HG03439 (cell line): ENCODE results near the gene RSPO4.

Experiments
- ATAC-seq: cut with Tn5 transposase; IDR thresholded peaks from one replicate; pipeline ENCODE4 v1.9.1; 2021; ENCODE audit warnings: mild to moderate bottlenecking, moderate library complexity; ENCODE audit not compliant: unreplicated experiment

Gene RSPO4

DNA sequence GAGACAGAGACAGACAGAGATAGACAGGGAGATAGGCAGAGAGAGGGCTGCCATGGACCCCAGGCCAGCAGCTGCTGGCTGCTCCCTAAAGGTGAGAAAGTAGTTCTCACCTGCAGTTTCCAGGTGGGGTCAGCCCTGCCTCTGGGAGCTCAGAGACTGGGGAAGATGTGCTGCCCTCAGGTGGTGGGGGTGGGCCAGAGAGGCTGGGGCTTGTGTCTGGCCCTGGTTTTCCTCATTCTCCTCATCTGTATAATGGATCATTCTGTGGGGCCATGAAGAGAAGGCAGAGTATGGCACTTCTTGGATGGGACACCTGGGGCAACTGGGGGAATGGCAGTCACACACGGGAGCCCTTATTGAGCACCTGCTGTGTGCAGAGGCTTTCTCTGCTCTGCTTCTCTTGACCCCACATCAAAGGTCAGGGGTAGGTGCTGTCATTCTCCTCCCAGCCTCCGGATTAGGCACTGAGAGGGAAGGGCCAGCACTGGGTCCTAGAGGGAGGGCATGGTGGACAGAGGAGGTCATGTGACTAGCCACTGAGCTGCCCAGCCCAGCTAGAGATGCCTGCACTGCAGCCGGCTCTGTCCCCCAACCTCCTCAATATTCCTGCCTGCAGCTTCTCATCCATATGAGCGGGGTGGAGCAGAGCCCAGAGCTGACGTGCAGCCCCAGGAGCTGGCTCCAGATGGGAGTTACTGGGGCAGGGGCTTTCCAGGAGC, 90.1 kb downstream of the RSPO4 start:
- no peak for ATAC-seq

DNA sequence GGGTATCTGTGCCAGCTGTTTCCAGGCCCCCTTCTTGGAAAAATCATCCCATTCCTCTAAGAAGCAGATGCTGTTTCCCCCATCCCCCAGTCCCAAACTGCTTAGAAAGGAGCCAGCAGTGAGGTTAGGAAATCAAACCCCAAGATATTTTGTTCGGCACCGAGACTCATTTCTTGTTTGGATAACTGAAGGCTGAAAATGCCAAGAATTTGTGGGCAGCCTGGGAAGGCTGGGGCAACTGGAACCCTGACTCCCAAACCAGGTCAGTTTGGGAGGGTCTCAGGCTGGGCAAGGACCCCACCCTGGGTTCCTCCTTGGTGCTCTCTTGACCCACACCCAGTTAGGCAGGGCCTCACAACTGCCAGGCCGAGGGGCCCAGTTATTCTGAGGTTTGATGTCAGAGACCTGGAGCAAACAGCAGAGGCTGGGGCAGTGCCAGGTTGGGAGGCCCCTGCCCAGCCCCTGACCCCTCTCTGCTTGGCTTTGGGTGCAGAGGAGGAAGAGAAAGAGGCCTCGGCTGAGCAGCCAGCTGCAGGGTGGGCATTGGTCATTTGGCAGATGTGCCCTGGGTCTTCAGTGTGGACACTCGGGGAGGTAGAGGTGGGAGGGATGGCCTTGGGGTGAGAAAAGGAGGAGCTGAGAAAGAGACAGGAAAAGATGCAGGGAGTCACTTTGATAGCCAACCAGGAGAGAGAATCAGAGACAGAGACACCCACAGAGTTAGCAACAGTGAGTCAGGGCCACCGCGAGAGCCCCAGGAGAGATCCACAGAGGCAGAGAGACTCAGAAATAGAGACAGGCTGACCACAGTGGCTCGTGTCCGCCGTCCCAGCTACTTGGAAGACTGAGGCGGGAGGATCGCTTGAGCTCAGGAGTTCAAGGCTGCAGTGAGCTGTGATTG, 91.0 kb downstream of the RSPO4 start:
- no peak for ATAC-seq

DNA sequence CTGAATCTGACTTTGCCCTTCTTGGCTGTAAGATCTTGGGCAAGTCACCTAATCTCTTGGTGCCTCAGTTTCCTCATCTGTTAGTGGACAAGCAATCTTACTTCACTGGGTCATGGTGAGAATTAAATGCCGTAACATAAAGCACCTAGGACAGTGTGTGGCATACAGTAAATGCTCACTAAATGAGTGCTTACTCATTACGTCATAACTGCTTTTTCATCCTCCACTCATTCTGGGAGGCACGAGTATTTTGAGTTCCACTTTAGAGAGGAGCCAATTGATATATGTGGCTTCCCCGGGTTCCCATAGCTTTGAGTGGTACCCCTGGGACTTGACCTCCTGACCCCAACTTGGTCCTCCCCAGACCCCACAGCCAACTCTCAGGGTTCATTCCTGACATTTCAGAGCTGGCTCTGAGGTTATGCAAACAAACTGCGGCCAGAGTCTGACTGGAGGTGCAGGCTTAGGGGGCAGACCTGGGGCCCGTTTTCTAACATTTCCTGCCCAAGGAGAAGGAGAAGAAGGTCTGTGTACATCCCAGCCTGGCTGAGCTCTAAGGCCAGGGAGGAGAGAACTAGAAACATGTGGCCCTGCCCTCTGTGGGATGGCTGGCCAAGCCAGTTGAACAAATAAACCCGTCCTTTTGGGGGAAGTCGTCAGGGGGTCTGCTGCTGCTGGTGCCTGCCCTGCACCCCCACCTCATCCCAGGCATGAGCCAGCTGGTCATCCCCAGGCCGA, 91.8 kb downstream of the RSPO4 start:
- ATAC-seq: no peak

DNA sequence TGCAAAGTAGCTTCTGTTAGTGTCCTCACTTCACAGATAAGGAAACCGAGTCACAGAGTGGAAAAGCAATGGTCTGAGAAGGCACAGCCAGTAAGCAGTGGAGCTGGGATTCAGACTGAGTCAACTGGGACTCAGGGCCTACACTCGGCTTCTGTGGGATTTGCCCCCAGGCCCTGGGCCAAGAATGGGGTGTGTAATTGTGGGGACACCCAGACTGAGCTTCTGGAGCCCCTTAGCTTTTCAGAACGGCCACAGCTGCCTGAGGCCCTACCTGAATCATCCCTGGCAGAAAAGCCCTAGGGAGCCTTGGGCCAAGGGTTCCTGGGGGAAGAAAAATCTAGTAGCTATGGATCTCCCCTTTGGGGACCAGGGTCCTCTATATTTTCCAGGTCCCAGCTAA, 92.5 kb downstream of the RSPO4 start:
- ATAC-seq: no peak
